Thyroid gland (tissue), 4 donors: ENCODE results near the gene ZCCHC24.

ENCODE experiments used
- CTCF ChIP-seq, 6 experiments: fragments of 200-600 bp in 3 of 6; fragments of 450-650 bp in 3 of 6; sonication (generic) in 3 of 6; IDR thresholded peaks; one replicate each; pipeline ENCODE4 v1.5.1; 2016 to 2019; ENCODE audit warnings: antibody characterized with exemption in 6 of 6, mild to moderate bottlenecking in 2 of 6, inconsistent platforms in 1 of 6, moderate library complexity in 1 of 6
- POLR2A ChIP-seq, 2 donors: fragments of 450-650 bp; IDR thresholded peaks; one replicate each; pipeline ENCODE4 v1.6.1; 2017; ENCODE audit warnings: antibody characterized with exemption in 2 of 2, mild to moderate bottlenecking in 2 of 2, moderate library complexity in 1 of 2

GRCh38 chr10:79411546-79412495 lies 33.6 kb downstream of the ZCCHC24 start:
- TF ChIP-seq CTCF (IDR thresholded peaks at IDR 0.05): no peak
- TF ChIP-seq POLR2A (IDR thresholded peaks at IDR 0.05): no peak
